ENCODE results near the gene GNG12.

DNA sequence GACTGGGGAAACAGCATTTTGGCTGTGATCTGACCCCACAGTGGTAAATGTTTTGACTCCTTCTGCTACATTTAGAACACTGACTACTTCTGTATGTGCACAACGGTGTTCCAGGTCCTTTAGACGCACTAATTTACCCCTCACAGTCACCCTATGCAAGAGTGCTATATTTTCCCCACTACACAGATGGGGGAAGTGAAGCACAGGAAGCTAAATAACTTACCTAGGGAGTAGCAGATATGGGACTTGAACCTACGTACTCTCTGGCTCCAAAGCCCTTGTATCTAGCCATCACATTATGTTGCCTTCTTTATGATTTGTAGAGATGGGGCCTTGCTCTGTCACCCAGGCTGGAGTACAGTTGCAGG lies 99.0 kb downstream of the GNG12 start:
- TF ChIP-seq EZH2 (IDR thresholded peaks at IDR 0.05; ENCODE audit: insufficient read depth, poor library complexity, severe bottlenecking) (no peak), EZH2phosphoT487 (IDR thresholded peaks at IDR 0.05; ENCODE audit: insufficient read depth, low read depth) (no peak)
